Measurements from ENCODE around the gene SNX25.

SNX25 gene

DNA sequence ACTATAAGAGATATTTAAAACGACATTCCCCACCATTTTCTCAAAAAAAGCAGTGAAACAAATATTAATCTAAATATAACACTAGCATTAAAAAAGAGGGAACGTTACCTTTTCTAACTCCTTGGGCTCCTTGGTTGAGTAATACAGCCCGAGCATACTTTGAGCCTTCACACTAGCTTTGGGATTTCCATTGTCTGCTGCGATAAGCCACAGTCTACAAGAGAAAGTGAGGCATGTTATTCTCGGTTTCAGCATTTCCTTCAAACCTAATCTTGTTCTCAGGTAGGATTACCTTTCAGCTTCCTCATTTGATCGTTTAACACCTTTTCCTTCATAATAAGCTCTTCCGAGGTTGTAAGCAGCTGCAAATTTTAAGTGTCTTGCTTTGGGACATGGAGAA, 164.6 kb downstream of the SNX25 start:
- no peak for DNase-seq

DNA sequence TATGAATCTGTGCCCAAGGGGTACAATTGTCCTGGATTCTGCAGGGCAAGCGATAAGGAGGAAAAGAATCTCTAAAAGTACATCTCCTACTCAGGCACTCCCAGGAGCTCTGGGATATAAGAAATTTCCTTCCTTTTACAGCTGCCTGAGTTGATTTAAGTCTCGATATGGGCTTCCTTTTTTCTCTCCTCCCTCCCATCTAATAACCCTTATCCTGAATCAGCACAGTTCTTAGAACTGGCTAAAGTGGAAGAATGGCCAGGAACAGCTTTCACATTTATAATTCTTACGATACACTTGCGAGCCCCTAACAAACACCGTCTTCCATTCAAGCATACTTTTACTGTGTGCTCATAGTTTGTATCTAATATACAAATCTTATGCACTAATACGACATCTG, 165.2 kb downstream of the SNX25 start:
- no peak for DNase-seq

DNA sequence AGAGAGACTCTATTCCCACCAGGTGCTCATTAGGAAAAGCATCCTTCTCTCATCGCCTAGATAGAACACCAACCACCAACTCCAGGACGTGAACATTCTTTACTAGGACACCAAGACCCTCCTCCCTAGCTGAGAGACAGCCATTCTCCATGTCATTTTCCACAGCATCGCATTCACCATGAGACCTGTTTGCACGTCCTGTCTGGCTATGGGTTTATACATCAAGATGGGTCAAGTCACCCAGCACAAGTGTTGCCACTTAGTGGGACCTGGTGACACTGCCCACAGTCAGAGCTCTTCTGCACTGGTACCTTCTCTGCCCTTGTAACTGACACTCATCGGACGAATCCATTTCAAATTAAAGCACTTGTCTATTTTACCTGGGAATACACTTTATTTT, 168.9 kb downstream of the SNX25 start:
- DNase-seq: no peak

DNA sequence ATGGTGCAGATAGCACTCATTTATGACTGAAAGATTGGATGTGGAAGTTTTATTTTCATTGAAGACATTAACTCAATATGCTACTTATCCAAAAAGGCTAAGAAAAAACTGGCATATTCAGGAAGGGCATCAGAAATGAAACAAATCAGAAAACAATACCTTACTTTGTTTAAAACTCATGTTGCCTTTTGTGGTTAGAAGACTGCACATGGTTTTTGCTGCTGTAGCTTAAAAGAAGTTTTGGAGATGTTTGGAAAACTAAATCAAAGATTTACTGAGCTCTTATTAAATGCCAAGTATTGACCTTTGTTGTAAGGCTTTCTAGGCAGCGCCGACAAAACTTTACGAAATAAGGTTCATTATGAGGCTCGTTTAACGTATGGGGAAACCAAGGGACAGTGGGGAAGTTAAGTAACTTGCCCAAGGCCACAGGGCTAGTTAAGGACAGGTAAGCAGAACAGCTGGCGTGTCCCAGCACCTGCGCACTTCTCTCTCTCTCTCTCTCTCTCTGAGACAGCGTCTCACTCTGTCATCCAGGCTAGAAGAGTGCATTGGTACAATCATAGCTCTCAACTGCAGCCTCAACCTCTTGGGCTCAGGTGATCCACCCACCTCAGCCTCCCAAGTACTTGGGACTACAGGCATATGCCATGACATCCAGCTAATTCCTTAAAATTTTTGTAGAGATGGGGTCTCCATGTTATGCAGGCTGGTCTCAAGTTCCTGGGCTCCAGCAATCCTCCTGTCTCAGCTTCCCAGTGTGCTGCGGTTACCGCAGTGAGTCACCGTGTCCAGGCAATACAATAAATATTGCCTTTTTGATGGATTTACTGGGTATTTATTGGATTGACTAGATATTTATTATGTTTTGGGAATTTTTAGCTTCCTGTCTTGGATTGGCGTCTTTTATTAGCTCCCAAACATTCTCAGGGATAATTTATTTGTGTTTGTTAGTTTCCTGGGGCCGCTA, 170.2 kb downstream of the SNX25 start:
- DNase-seq: no peak

DNA sequence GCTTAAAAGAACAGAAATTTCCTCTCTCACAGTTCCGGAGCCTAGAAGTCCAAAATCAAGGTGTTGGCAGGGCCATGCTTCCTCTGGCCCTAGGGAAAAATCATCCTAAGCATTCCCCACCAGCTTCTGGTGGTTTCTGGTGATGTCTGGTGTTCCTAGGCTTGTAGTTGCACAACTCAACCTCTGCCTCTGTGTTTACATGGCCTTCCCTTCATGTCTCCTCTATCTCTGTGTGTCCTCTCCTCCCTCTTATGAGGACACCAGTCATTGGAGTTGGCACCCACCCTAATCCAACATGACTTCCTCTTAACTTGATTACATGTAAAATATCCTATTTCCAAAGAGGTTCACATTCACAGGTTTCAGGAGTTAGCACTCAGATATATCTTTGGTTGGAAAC, 170.9 kb downstream of the SNX25 start:
- DNase-seq: no peak

DNA sequence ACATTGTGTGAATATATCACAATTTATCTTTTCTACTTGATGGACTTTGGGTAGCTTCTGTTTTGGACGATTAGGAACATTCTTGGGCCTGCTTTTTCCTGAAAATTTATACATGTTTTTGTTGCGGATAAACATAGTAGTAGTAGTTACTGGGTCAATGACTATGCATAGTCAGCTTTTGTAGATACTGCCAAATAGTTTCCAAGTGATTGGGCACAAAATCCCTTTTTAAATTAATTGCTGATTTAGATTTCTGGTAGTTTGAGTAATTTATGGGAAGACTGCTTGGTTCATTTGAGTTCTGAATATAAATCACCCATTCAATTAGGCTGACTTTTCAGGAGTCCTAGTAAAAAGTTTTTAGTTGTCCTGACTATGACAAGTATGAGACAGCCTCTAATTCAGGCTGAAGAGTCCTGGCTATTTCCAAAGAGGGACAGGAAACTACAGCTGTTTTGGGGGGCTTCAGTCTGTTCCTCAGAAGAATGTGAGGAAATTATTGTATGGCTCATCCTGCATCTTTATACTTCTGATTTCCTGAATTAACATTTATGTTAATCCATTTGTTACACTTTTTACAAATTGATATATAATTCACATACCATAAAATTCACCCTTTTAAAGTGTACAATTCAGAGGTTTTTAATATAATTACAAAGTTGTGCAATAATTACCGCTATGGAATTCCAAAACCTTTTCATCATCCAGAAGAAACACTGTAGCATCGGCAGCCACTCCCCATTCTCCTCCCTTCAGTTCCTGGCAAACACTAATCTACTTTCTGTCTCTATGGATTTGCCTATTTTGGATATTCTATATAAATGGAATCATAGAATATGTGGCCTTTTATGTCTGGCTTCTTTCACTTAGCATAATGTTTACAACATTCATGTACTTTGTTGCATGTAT, 172.1 kb downstream of the SNX25 start:
- DNase-seq: no peak

DNA sequence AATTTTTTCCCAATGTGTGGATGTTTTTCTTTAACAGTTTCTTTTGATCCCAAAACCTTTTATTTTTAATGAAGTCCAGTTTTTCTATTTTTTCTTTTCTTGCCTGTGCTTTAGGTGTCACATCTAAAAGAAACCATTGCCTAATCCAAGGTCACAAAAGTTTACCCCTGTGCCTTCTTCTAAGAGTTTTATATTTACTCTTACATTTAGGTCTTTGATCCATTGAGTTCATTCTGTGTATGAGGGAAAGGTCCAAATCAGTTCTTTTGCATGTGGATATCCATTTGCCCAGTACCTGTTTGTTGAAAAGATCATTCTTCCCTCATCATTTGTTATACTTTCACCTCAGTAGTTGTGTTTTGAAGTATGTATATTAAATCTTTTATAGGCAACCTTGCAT, 173.4 kb downstream of the SNX25 start:
- DNase-seq: no peak

DNA sequence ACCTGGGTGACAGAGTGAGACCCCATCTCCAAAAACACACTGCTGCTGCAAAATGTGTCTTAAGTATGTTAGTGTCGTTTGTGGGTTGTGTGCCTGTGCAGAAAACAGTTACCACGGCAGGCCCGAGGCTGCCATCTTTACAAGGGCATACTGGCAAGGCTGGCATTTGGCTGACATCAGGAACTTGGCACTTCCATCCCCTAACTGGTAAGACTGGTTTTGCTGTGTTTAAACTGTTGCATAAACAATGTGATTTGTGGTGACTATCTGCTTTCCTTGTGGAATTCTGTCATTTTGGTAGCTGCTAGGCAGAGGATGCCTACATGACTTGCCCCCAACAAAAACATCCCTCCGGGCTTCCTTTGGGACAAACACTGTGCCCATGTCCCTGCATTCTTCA, 174.1 kb downstream of the SNX25 start:
- no peak for DNase-seq

DNA sequence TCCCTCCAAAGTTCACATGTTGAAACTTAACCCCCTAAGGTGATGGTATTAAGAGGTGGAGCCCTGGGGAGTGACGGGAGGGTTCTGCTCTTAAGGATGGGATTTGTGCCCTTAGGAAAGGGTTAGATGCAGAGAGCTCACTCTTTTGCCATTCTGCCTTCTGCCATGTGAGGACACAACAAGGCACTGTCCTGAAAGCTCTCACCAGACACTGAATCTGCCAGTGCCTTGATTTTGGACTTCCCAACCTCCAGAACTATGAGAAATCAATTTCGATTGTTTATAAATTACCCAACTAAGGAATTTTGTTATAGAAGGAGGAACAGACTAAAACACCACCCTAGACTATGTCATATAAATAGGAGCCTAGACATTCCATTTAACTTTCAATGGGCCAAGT, 174.7 kb downstream of the SNX25 start:
- no peak for DNase-seq

DNA sequence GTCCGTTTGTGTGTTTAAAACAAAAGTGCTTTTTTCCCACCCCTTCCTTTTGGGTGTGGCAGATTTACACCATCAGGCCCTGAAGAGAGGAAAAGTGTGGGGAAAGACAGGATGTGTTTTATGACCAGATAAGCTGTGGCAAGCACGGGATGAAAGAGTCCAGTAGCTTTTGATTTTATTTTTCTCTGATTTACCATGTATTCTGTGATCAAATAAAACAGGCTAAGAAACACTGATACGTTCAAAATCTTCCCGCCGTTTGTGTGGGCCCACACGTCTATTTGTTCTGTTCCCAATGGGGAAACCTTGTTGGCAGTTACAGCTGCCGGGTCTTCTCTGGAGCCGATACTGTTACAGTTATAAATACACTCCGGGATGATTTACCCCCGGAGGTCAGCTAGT, 175.5 kb downstream of the SNX25 start:
- DNase-seq: no peak

DNA sequence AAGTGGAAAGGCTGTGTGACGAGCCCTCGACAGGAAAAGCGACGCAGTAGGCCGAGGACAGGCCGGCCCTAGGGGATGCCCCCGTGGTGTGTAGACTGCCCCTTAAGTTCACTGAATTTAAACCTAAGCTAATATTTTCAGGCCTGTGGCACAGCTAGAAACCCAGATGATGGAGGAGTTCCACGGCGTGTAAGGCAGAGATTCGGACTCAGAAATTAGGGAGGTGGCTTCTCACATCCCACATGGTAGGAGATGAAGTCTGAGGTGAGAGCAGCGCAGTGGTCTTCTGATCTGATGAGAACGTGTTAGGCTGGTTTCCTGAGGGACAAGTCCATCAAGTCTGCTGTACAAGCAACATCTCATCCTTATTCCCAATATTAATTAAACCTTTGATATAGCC, 178.6 kb downstream of the SNX25 start:
- DNase-seq: no peak

DNA sequence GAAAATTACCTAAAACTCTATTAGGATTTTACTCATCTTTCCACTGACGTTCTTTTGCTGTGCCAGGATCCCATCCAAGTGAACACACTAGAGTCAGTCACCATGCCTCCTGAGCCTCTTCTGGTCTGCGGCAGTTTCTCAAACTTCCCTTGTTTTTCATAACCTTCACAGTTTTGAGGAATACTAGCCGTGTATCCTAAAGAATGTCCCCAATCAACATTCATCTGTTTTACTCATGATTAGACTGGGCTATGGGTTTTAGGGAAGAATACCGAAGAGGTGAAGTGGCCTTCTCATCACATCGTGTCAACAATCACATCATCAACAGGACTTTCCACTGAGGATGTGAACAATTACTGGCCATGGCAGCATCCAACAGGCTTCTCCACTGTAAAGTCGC, 181.5 kb downstream of the SNX25 start:
- no peak for DNase-seq

DNA sequence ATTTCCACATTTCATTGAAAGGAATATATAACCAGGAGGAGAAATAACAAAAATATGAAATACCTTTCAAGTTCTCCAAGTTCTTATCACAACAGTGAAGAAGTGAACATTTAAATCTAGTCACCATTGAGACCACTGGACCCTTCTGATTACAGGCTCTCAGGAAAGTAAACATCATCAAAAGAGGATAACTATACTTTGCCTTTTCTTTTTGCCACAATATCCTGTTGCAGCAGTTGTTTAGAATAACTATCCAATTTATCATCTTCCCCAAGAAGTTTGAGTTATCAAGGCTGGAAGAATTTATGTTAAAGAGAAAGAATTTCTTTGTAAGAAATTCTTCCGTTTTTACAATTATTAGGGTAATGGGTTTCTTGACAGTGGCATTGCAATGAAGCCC, 182.8 kb downstream of the SNX25 start:
- DNase-seq: no peak

DNA sequence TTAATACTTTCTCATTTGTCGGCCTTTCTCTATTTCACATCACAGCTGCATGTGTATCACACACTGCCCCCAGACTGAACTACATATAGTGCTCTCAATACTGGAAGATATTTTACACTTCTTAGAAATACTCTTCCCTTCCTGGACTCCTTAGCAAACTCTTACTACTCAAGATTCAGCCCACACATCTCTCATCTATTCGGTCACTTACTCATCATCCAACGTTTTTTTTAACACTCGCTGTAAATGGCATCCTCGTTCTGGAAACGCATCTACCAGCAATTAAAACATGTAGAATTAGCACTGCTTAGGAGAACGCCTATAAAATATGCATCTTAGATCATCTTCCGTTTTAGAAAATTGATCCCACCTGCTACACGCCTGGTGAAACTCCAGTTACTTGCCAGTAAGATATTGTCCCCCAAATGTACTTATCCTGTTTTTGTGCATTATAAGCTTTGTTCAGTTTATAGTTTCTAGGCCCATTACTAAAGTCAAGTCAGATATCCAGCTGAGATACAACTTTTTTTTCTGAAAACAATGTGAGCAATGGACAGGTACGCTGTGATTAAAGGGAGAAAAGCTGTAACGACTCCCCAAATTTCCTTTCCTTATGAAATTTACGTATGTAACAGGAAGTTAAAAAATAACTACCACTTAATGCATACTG, 185.3 kb downstream of the SNX25 start:
- peak in 3 of 58 donors; percentile 2 to 20 (median 13) for DNase-seq

DNA sequence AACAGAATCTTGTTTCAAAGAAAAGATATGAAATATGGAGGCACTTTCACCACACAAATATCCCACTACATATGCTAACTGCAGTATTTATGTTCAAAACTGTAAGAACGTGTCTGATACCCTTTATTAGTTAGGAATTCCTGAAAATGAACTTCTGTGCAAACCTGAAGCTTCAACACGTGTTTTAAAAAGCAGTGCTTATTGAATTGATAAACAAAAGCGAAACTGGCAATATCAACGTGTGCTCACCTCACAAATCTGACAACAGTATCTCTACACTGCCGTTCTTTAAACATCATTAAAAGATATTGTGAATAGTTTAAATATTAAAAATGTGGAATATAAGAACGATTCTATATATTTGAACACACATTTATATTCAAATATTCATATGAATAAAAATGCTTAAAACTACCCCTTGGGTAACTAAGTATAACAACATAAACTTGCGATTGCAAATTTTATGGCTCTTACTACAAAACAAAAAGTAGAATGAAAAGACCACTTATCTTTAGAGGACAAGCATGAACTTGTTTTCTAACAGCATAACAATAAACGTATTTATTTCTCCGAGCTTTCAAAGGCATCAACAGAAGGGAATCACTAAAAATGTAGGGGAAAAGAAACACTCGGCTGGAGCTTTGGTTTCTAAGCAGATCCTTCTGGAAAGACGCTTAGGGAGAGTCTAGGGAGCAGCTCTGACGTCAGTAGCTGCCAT, 186.0 kb downstream of the SNX25 start, which contains the start of gene LRP2BP:
TSS of gene LRP2BP (minus strand) at position 687 of the 718 bp plus-strand sequence. CDS start 17,738 bp downstream, outside the sequence.
- no peak for DNase-seq

DNA sequence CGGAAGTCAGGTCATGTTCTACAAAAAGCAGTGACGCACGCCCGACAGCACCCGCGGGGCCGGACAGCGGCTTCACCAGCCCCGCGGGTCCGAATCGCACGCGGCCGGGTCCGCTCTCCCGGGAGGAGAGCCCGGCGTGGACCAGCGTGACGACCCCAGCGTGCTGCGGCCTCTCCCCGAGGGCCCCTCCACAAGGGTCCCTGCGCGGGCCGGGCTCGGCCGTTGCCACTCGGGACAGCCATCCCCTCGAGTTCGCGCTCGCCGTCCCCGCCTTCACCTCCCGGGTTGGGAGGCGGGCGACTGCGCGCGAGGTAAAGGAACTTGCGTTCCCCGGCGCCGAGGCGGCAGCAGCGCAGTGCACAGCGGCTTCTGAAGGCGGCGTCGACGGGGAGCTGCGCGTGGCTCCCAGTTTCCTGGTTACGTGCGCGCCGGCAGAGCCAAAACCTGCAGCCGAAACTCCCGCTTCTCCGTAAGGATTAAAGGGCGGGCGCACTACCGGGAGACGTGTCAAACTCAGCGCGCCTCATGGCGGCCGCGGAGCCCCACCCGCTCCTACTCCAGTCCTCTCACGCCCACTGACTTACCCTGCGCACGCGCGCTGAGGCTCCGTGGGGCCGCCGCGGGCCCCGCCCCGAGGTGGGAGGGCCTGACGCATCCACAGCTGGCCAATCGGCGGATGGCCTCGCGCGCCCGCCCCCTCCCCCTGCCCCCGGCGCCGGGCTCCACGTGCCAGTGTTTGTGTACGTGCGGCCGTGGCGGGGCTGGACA, 186.7 kb downstream of the SNX25 start:
- peak; percentile 88 to 99 (median 96) for DNase-seq

DNA sequence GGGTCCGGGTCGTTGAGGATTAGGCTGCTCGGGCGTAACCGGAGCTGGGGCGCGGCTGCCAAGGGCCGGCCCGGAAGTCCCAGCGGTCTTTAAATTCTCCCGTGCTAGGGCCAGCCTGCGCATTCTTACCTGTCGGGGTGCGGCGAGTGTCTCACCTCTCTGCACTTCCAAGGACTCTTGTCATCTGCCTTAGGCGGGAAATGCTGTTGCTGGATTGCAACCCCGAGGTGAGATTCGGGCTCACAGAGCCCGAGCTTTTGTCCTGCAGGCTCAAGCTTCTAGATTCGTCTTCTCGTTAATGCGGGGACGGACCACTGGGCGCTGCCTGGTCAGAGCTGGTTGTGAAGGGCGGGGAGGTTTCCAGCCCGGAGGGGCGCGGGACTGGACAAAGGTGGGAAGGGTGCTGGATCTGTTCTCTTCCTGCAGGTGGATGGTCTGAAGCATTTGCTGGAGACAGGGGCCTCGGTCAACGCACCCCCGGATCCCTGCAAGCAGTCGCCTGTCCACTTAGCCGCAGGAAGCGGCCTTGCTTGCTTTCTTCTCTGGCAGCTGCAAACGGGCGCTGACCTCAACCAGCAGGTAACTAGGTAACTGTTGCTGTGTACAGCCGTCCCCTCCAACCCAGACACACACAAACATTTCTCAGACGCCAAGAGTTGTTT, 187.5 kb downstream of the SNX25 start, which contains the start of gene ANKRD37:
TSS of gene ANKRD37 (plus strand) at position 118 of the 662 bp plus-strand sequence. CDS start at position 201, 83 bp downstream.
- peak in 38 of 58 donors; percentile 16 to 79 (median 54) for DNase-seq

DNA sequence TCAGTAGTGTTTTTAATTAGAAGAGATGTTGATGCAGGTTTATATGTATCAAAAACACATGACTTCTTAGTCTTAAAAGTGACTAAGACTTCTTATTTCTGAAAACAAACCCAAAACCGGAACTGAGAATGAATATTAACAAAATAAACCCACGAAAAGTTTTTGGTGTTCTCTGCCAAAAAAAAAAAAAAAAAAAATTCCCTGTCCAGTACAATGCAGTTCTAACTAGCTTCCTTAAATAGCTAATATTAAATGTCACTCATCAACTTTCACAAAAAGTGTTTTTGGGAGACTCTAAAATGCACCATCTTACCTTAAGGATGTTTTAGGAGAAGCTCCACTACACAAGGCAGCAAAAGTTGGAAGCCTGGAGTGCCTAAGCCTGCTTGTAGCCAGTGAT, 189.2 kb downstream of the SNX25 start:
- no peak for DNase-seq

DNA sequence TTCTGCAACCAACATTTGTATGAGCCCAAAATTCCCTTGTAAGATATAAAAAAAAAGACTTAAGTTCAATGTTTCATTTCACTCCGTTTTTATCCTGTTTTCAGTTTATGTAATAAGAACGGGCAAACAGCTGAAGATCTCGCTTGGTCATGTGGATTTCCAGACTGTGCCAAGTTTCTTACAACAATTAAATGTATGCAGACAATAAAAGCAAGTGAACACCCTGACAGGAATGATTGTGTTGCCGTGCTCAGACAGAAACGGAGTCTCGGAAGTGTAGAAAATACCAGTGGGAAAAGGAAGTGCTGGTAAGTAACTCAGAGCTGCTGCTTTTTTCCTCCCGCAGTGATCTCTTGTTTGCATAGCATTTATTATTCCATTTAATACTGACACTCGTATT, 190.1 kb downstream of the SNX25 start:
- DNase-seq: peak in 1 of 58 donors; percentile 3

Data from anterior cingulate cortex (tissue), 58 donors.